Measurements from ENCODE around the gene ADRM1. TPM values are rescaled to one million over a fixed set of nuclear protein-coding genes. Genes with fewer than 3 reads are reported as not detected.
A peak's percentile ranks its signal among the peaks of the same experiment; 100 is the strongest.

Gene ADRM1
- total RNA-seq, 4 donors from 2014 or later: 127 to 184 (median 173) TPM

GRCh38 chr20:62350098-62350628, 47.4 kb downstream of the ADRM1 start:
- no peak for TF ChIP-seq POLR2A (IDR thresholded peaks at IDR 0.05; ENCODE audit: low read depth)
- no peak for TF ChIP-seq CTCF (IDR thresholded peaks at IDR 0.05)
- no peak for TF ChIP-seq POLR2AphosphoS5 (IDR thresholded peaks at IDR 0.05)
- TF ChIP-seq EP300 (IDR thresholded peaks at IDR 0.05): no peak
- intact Hi-C loops (cut with DNase I): no loop called here
- Histone ChIP-seq H3K27ac (replicated peaks in 1 of 4) (peak overlapping the region; percentile 20 to 93 (median 62)), H3K4me1 (peaks cover 29 to 40% (median 32%) of the 10 kb centered on the region in 4 donors), H3K36me3 (peaks cover 27 to 80% (median 68%) of the 10 kb centered on the region in 4 donors), H3K27me3 (no peaks in the 10 kb centered on the region), H3K4me3 (no peak overlapping the region), H3K9me3 (no peaks in the 10 kb centered on the region)
- no peak for DNase-seq (ENCODE audit: extremely low spot score)
- 62% methylated on average over 7 of the region's 16 CpGs for whole genome bisulfite sequencing

GRCh38 chr20:62350629-62351422, 48.0 kb downstream of the ADRM1 start:
- DNase-seq (ENCODE audit: extremely low spot score): no peak
- Histone ChIP-seq H3K9me3 (no peaks in the 10 kb centered on the region), H3K4me3 (no peak overlapping the region), H3K27me3 (no peaks in the 10 kb centered on the region), H3K27ac (replicated peaks in 1 of 4) (peak overlapping the region; percentile 20 to 97 (median 93)), H3K36me3 (peaks cover 24 to 73% (median 61%) of the 10 kb centered on the region in 4 donors), H3K4me1 (peaks cover 36 to 46% (median 39%) of the 10 kb centered on the region in 4 donors)
- intact Hi-C loops (cut with DNase I): no loop called here
- TF ChIP-seq EP300 (IDR thresholded peaks at IDR 0.05) (no peak), POLR2A (IDR thresholded peaks at IDR 0.05; ENCODE audit: low read depth) (no peak), POLR2AphosphoS5 (IDR thresholded peaks at IDR 0.05) (no peak), CTCF (IDR thresholded peaks at IDR 0.05) (no peak)
- 82% methylated on average over 18 of the region's 23 CpGs for WGBS

GRCh38 chr20:62351469-62352401, 48.9 kb downstream of the ADRM1 start:
- no peaks in the 10 kb centered on the region for H3K27me3 ChIP-seq
- H3K36me3 ChIP-seq: peaks cover 15 to 64% (median 52%) of the 10 kb centered on the region in 4 donors
- no peak overlapping the region for H3K4me3 ChIP-seq
- 84% methylated on average over 48 of the region's 60 CpGs for WGBS
- TF ChIP-seq POLR2AphosphoS5 (IDR thresholded peaks at IDR 0.05): no peak
- TF ChIP-seq POLR2A (IDR thresholded peaks at IDR 0.05; ENCODE audit: low read depth): no peak
- no peak for TF ChIP-seq CTCF (IDR thresholded peaks at IDR 0.05)
- TF ChIP-seq EP300 (IDR thresholded peaks at IDR 0.05): no peak
- intact Hi-C loops (cut with DNase I): loop anchor here (1.0 to 2.0 kb wide), 2 partner anchors 25 to 49 kb away; partner anchors contain the start of gene ADRM1
- peaks cover 45 to 55% (median 48%) of the 10 kb centered on the region in 4 donors for H3K4me1 ChIP-seq
- no peak for DNase-seq (ENCODE audit: extremely low spot score)
- H3K27ac ChIP-seq (replicated peaks in 1 of 4): peak overlapping the region; percentile 93 to 97 (median 93)
- H3K9me3 ChIP-seq: no peaks in the 10 kb centered on the region

- peaks cover 54 to 64% (median 57%) of the 10 kb centered on the region in 4 donors for H3K4me1 ChIP-seq
- H3K27ac ChIP-seq (replicated peaks in 1 of 4): peak overlapping the region; percentile 93 to 97 (median 93)
- H3K4me3 ChIP-seq: no peak overlapping the region
- no peak for DNase-seq (ENCODE audit: extremely low spot score)
- 66% methylated on average over 13 of the region's 43 CpGs for WGBS
- intact Hi-C loops (cut with DNase I): loop anchor here (1.0 to 2.0 kb wide), 2 partner anchors 24 to 50 kb away; partner anchors contain the start of gene ADRM1
- H3K36me3 ChIP-seq: peaks cover 14 to 55% (median 43%) of the 10 kb centered on the region in 4 donors
- H3K27me3 ChIP-seq: no peaks in the 10 kb centered on the region
- TF ChIP-seq CTCF (IDR thresholded peaks at IDR 0.05) (peak; percentile 56 to 76 (median 60)), EP300 (IDR thresholded peaks at IDR 0.05) (no peak), POLR2AphosphoS5 (IDR thresholded peaks at IDR 0.05) (peak; percentile 73 to 75), POLR2A (IDR thresholded peaks at IDR 0.05; ENCODE audit: low read depth) (no peak)
- no peaks in the 10 kb centered on the region for H3K9me3 ChIP-seq
Measured at GRCh38 chr20:62352402-62353288, 49.8 kb downstream of the ADRM1 start.

All from esophagus muscularis mucosa (tissue), 4 donors.